GM12878 (cell line): Measurements from ENCODE around the gene GALNT9.

Source experiments
- CHD2 ChIP-seq: IDR thresholded peaks from 2 replicates; pipeline ENCODE4 v1.6.1; 2011; ENCODE audit warnings: low read depth, low read length, improper control_type of control experiment, borderline replicate concordance
- CUX1 ChIP-seq: IDR thresholded peaks from 2 replicates; pipeline ENCODE4 v1.6.1; 2012; ENCODE audit warnings: improper control_type of control experiment, low read depth, low read length; ENCODE audit not compliant: insufficient replicate concordance
- FOS ChIP-seq: IDR thresholded peaks from 3 replicates; pipeline ENCODE4 v1.6.1; 2011; ENCODE audit warnings: borderline replicate concordance; ENCODE audit not compliant: insufficient read length; ENCODE audit errors: extremely low read depth
- POLR2A ChIP-seq: IDR thresholded peaks from 2 replicates; pipeline ENCODE4 v1.6.1; 2011; ENCODE audit warnings: low read depth, mild to moderate bottlenecking, low read length
- POLR2AphosphoS2 ChIP-seq: IDR thresholded peaks from 2 replicates; pipeline ENCODE4 v1.6.1; 2011; ENCODE audit warnings: low read depth, mild to moderate bottlenecking, low read length, improper control_type of control experiment, moderate library complexity
- RAD21 ChIP-seq: IDR thresholded peaks from 2 replicates; pipeline ENCODE4 v1.6.1; 2011; ENCODE audit warnings: mild to moderate bottlenecking, low read depth, low read length, moderate library complexity; ENCODE audit not compliant: insufficient read depth
- SP1 ChIP-seq: IDR thresholded peaks from one replicate; pipeline ENCODE4 v1.6.1; 2011; ENCODE audit warnings: low read depth, low read length
- TAF1 ChIP-seq: IDR thresholded peaks from 2 replicates; pipeline ENCODE4 v1.6.1; 2011; ENCODE audit warnings: mild to moderate bottlenecking, low read depth, low read length, borderline replicate concordance
- ZBTB40 ChIP-seq: fragments of 450-650 bp; IDR thresholded peaks from 2 replicates; pipeline ENCODE4 v1.6.1; 2016; ENCODE audit warnings: mild to moderate bottlenecking, moderate library complexity, borderline replicate concordance
- TF ChIP-seq, protein P1 (sequence below), 3 experiments: IDR thresholded peaks in 2 of 3; conservative IDR thresholded peaks in 1 of 3; 2 replicates each; pipeline ENCODE4 v1.5.1; 2011; ENCODE audit warnings: low read depth in 3 of 3, low read length in 3 of 3, mild to moderate bottlenecking in 3 of 3, control low read depth in 2 of 3, moderate library complexity in 2 of 3, inconsistent platforms in 1 of 3, mixed read lengths in 1 of 3; ENCODE audit not compliant: control insufficient read depth in 2 of 3, insufficient read depth in 1 of 3; ENCODE audit errors: extremely low read depth in 1 of 3
- TF ChIP-seq, protein P2 (sequence below): fragments of 450-650 bp; IDR thresholded peaks from 2 replicates; pipeline ENCODE4 v1.6.1; 2017; ENCODE audit warnings: low read depth, mild to moderate bottlenecking, moderate library complexity

DNA sequence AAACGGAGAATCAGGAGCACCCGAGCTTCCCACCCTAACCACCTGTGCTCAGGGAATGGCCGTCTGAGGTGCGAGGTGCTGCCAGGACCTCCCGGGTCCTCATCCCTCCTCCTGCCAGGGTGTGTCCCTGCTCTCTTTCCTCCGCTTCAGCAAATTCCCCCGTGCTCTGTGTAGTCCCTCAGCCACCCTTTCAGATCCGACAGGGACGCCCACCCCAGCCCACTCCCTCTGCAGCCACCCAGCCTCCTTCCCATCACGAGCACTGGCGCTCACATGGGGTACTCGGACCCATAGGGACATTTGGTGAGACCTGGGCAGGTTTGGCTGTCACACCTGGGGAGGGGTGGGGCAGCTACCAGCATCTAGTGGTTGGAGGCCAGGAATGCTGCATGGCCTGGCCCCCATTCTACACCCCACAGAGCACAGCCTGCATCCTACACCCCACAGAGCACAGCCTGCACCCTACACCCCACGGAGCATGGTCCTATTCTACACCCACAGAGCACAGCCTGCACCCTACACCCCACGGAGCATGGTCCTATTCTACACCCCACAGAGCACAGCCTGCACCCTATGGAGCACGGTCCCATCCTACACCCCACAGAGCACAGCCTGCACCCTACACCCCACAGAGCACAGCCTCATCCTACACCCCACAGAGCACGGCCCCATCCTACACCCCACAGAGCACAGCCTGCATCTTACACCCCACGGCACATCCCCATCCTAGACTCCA lies 12.7 kb downstream of the GALNT9 start:
- TF ChIP-seq CHD2 (no peak), POLR2A (no peak), CUX1 (no peak), ZBTB40 (no peak), RAD21 (no peak), FOS (no peak), POLR2AphosphoS2 (no peak), TAF1 (no peak), SP1 (no peak)
- TF ChIP-seq, protein P1, sequence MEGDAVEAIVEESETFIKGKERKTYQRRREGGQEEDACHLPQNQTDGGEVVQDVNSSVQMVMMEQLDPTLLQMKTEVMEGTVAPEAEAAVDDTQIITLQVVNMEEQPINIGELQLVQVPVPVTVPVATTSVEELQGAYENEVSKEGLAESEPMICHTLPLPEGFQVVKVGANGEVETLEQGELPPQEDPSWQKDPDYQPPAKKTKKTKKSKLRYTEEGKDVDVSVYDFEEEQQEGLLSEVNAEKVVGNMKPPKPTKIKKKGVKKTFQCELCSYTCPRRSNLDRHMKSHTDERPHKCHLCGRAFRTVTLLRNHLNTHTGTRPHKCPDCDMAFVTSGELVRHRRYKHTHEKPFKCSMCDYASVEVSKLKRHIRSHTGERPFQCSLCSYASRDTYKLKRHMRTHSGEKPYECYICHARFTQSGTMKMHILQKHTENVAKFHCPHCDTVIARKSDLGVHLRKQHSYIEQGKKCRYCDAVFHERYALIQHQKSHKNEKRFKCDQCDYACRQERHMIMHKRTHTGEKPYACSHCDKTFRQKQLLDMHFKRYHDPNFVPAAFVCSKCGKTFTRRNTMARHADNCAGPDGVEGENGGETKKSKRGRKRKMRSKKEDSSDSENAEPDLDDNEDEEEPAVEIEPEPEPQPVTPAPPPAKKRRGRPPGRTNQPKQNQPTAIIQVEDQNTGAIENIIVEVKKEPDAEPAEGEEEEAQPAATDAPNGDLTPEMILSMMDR (IDR thresholded peaks at IDR 0.05 in 2 of 3, conservative IDR thresholded peaks at IDR 0.05 in 1 of 3; ENCODE audit: control insufficient read depth in 2 of 3, extremely low read depth in 1 of 3, insufficient read depth in 1 of 3, low read depth in 3 of 3, low read length in 3 of 3), result no peak
- TF ChIP-seq, protein P2, sequence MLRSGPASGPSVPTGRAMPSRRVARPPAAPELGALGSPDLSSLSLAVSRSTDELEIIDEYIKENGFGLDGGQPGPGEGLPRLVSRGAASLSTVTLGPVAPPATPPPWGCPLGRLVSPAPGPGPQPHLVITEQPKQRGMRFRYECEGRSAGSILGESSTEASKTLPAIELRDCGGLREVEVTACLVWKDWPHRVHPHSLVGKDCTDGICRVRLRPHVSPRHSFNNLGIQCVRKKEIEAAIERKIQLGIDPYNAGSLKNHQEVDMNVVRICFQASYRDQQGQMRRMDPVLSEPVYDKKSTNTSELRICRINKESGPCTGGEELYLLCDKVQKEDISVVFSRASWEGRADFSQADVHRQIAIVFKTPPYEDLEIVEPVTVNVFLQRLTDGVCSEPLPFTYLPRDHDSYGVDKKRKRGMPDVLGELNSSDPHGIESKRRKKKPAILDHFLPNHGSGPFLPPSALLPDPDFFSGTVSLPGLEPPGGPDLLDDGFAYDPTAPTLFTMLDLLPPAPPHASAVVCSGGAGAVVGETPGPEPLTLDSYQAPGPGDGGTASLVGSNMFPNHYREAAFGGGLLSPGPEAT, result no peak
